ENCODE measurements around the gene C1QTNF7. TPM values are rescaled to one million over a fixed set of nuclear protein-coding genes. Genes with fewer than 3 reads are reported as not detected.

C1QTNF7 gene
- total RNA-seq, 2 experiments from 2014 or later: not detected

DNA sequence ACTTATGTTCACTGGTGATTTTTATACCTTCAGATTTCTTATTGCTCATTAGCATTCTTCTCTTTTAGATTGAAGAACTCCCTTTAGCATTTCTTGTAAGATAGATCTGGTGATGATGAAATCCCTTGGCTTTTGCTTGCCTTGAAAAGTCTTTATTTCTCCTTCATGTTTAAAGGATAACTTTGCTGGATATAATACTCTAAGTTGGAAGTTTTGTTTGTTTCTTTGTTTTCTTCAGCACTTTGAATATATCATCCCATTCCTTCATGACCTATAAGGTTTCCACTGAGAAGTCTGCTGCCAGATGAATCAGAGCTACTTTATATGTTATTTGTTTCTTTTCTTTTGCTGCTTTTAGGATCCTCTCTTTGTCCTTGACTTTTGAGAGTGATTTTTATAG, 60.3 kb downstream of the C1QTNF7 start:
- ATAC-seq (ENCODE audit: low read depth): no peak
- H3K36me3 Mint-ChIP-seq: no peaks in the 10 kb centered on the region
- H3K9me3 Mint-ChIP-seq: peaks cover 13% of the 10 kb centered on the region
- H3K4me1 Mint-ChIP-seq: no peaks in the 10 kb centered on the region
- peaks cover 16% of the 10 kb centered on the region for H3K27me3 Mint-ChIP-seq
- POLR2A ChIA-PET: no interaction called here
- no peak overlapping the region for H3K27ac Mint-ChIP-seq
- no peak overlapping the region for H3K4me3 Mint-ChIP-seq
- no peak for DNase-seq

DNA sequence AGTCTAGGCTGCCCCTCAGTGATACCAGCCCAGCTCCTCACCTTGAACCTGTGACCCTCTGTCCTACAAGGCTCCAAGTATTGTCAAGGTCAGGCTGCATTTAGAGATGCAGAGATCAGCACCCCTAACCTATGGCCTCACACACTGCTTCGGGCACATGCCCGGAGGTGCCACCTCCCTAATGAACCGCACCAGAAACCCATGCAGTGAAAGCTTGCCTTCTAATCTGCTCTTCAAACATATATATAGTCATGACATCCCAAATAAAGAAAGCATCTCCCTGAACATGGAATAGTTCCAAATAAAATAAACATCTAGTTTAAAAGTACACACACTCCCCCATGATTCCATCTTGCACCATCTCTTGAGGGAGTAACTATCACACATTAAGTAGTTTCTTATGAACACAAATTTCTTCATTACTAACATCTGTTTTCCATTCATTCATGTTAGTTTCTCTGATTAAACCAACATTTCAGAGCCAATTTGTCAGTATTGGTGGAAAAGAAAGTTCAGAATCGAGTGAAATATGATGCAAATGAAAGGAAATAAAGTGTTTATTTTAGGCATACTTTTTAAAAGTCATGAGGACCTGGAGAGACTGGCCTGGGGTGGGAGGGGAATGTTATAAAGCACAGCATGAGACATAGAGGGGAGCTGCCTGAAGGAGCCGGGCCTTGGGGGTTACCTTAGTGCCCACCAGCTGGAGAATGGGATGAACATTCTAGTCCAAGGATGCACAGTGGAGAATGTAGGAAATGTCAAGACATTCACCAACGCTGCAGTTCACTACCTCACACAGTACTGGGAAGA, 61.0 kb downstream of the C1QTNF7 start:
- Mint-ChIP-seq H3K36me3 (no peaks in the 10 kb centered on the region), H3K9me3 (peaks cover 13% of the 10 kb centered on the region), H3K4me1 (no peaks in the 10 kb centered on the region), H3K27me3 (peaks cover 16% of the 10 kb centered on the region), H3K27ac (no peak overlapping the region), H3K4me3 (no peak overlapping the region)
- ATAC-seq (ENCODE audit: low read depth): no peak
- DNase-seq: no peak
- POLR2A ChIA-PET: no interaction called here

DNA sequence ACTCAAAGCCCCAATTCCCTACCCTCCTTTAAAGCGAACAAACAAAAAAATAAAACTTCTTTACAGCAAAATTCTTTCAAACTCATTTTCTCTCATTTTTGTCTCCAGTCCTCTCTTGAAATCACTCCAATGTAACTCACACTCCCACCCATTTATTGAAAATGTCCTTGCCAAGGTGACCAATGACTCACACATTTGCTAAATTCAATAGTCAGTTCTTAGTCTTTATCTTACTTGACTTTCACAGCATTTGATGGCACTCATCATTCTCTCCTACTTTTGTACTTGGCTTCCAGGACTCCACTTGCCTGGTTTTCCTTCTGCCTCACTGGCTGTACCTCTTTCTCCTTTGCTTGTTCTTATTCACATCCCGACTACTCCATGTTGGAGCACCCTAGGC, 61.7 kb downstream of the C1QTNF7 start:
- Mint-ChIP-seq H3K4me1 (no peaks in the 10 kb centered on the region), H3K27ac (no peak overlapping the region), H3K36me3 (no peaks in the 10 kb centered on the region), H3K9me3 (peaks cover 13% of the 10 kb centered on the region), H3K27me3 (peaks cover 16% of the 10 kb centered on the region), H3K4me3 (no peak overlapping the region)
- POLR2A ChIA-PET: no interaction called here
- ATAC-seq (ENCODE audit: low read depth) (no peak), DNase-seq (no peak)

DNA sequence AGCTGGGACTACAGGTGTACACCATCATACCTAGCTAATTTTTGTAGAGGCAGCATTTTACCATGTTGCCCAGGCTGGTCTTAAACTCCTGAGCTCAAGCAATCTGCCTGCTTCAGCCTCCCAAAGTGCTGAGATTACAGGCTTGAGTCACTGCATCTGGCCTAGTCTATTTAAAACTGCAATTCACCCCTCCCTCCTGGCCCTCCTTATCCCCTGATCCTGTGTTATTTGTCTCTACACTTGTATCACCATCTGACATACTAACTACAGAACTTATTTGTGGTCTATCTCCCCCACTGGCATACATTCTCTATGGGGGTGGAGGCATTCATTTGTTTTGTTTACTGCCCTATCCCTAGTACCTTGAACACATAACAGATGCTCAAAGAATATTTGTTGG, 65.6 kb downstream of the C1QTNF7 start:
- peaks cover 6% of the 10 kb centered on the region for H3K27me3 Mint-ChIP-seq
- no peak overlapping the region for H3K4me3 Mint-ChIP-seq
- no peak overlapping the region for H3K27ac Mint-ChIP-seq
- ATAC-seq (ENCODE audit: low read depth): no peak
- no peaks in the 10 kb centered on the region for H3K4me1 Mint-ChIP-seq
- H3K36me3 Mint-ChIP-seq: peaks cover 5% of the 10 kb centered on the region
- POLR2A ChIA-PET: no interaction called here
- no peak for DNase-seq
- H3K9me3 Mint-ChIP-seq: peaks cover 15% of the 10 kb centered on the region

DNA sequence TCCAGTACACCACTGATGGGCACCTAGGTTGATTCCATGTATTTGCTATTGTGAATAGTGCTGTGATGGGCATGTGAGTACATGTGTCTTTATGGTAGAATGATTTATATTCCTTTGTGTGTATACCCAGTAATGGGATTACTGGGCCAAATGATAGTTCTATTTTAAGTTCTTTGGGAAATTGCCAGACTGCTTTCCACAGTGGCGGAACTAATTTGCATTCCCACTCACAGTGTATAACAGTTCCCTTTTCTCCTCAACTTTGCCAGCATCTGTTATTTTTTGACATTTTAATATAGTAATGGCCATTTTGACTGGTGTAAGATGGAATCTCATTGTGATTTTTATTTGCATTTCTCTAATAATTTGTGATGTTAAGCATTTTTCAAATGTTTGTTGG, 67.8 kb downstream of the C1QTNF7 start:
- Mint-ChIP-seq H3K36me3 (peaks cover 5% of the 10 kb centered on the region), H3K4me1 (no peaks in the 10 kb centered on the region), H3K27me3 (peaks cover 6% of the 10 kb centered on the region), H3K27ac (no peak overlapping the region), H3K4me3 (no peak overlapping the region), H3K9me3 (peaks cover 4% of the 10 kb centered on the region)
- DNase-seq (no peak), ATAC-seq (ENCODE audit: low read depth) (no peak)
- POLR2A ChIA-PET: no interaction called here

Other genes with a start within 250 kb of the C1QTNF7 start
- gene CC2D2A, start 41.8 kb downstream of the C1QTNF7 start, total RNA-seq: not detected
- 10 to 100 TPM; 48.7 to 53.4 TPM for gene FBXL5, start 227.3 kb downstream of the C1QTNF7 start, total RNA-seq

Measured in activated naive CD8-positive, alpha-beta T cell treated with anti-CD3 and anti-CD28 coated beads, Interleukin-2, amount 10 ng/mL, durations not matched to agents 7 days and 5 days (primary cell).